Fibroblast of mammary gland (primary cell): ENCODE data around the gene FLT1.

Experiments used
- DNase-seq: peaks from one replicate; pipeline ENCODE4 v3.0.0-alpha.2; 2010; ENCODE audit warnings: low read depth
- H3K4me3 ChIP-seq: 2 replicates; pipeline ENCODE4 v1.5.1; 2011; ENCODE audit warnings: low read depth, mild to moderate bottlenecking, low read length, moderate library complexity; ENCODE audit not compliant: control insufficient read depth
- CTCF ChIP-seq: conservative IDR thresholded peaks from 2 replicates; pipeline ENCODE4 v1.5.1; 2011; ENCODE audit warnings: low read depth, low read length, inconsistent platforms; ENCODE audit not compliant: control insufficient read depth, insufficient read depth

The FLT1 gene

GRCh38 chr13:28425793-28426192 lies 69.1 kb downstream of the FLT1 start:
- TF ChIP-seq CTCF: no peak
- H3K4me3 ChIP-seq: no peak overlapping the region
- no peak for DNase-seq

GRCh38 chr13:28424541-28424940 lies 70.4 kb downstream of the FLT1 start:
- DNase-seq: no peak
- no peak overlapping the region for H3K4me3 ChIP-seq
- TF ChIP-seq CTCF: no peak

DNA sequence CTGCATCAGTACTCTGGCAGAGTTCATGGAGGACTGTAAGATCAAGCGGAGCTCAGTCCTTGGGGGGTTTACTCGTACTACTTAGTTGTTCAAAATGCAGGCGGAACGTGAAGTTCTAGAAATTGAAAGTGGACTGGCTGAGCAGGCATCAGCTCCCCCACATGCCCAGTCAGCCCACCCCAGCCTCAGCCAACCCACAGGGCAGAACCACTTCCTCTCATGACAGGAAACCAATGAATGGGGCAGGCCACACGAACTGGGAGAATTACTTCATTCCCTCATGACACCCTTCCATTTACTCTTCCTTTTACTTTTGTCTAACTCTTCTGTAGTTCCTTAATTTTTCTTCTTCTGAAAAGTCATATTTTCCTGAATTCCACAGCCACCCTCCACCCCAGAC lies 71.9 kb downstream of the FLT1 start:
- TF ChIP-seq CTCF: no peak
- no peak overlapping the region for H3K4me3 ChIP-seq
- DNase-seq: no peak

DNA sequence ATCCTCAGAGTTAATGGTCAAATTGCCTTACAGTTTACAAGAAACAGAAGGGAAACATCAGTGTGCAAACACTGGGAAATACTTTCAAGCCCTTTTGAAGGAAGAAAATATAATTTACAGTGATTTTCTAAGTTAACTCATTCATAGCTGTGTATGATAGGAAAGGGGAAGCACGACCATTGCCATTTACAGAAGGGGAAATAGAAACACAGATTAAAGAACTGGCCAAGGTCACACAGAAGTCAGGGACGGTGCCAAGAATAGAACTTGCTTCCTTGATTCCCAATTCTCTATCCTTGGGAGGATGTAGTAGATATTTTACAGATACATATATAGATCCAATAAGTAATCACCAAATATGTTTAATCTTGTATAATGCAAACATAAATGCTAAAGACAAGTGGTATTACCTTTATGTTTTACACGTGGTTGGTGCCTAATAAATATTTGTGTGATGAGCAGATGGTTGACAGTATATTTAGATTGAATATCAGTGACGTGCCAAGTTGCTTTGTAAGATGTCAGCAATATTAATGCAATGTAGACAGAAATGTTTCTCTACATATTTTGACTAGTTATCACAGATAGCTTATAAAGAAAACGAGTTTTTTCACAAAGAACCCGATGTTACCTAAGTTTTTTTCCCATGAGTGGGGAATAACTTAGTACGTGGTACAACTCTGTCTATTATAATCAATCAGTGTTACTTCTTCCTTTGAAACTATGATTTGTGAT lies 73.1 kb downstream of the FLT1 start:
- no peak for DNase-seq
- TF ChIP-seq CTCF: no peak

DNA sequence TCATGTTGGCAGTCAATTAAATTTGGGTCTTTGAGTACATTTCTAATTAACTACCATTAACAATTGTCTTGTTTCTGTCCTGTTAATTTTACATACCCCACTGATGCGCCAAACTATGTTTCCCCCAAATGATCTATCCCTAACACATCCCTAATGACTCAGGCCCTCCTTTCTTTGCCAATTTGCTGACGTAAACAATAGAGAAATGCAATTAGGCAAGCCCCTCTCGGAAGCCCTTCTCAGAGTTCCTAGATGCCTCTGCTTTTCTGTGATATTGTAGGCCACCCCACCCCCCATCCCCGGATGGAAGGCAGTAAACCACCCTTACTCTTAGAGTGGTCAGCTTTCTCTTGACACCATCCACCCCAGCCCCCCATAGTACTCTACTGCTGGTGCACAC lies 74.2 kb downstream of the FLT1 start:
- DNase-seq: no peak
- H3K4me3 ChIP-seq: no peak overlapping the region
- TF ChIP-seq CTCF: no peak

More for the DNA sequence above, 73.1 kb downstream of the FLT1 start:
- H3K4me3 ChIP-seq: no peak overlapping the region

DNA sequence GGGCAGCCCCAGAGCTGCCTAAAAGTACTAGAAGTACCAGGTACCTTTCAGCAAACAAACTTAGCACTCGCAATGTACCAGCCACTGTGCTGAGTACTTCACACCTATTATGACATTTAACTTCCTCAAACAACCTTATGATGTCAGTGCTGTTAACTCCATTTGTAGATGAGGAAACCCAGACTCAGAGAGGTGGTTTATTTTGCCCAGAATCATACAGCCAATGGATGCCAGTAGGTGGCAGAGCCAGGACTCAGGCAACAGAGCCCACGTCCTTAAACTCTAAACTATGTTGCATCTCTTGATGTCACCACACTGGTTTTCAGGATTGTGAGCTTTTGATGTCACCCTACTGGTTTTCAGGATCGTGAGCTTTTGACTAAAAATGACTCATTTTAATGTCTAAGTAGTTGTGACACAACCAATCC lies 78.9 kb downstream of the FLT1 start:
- H3K4me3 ChIP-seq: no peak overlapping the region
- DNase-seq: no peak
- no peak for TF ChIP-seq CTCF
